SU-DHL-6 (cell line): ENCODE results near the gene DNAH7.

Source experiments
- H2AFZ ChIP-seq: fragments of 200-600 bp; sonication (generic); 2 replicates; pipeline ENCODE4 v1.6.1; 2014; ENCODE audit warnings: low read depth, mild to moderate bottlenecking, moderate library complexity, mixed read lengths, antibody characterized with exemption, low read length; ENCODE audit not compliant: severe bottlenecking
- H3F3A ChIP-seq: fragments of 200-600 bp; shearing (Covaris generic); 2 replicates; pipeline ENCODE4 v1.6.0; 2016; ENCODE audit warnings: antibody characterized with exemption, mild to moderate bottlenecking; ENCODE audit not compliant: insufficient read depth
- H3K27ac ChIP-seq: fragments of 200-600 bp; sonication (generic); 2 replicates; pipeline ENCODE4 v1.5.1; 2016; ENCODE audit warnings: low read depth, mild to moderate bottlenecking, low read length, moderate library complexity, mixed read lengths
- H3K27me3 ChIP-seq: fragments of 200-600 bp; sonication (generic), shearing (Covaris generic); 2 replicates; pipeline ENCODE4 v1.6.0; 2014; ENCODE audit warnings: mild to moderate bottlenecking, low read length
- H3K36me3 ChIP-seq: fragments of 200-600 bp; sonication (generic); 2 replicates; pipeline ENCODE4 v1.6.1; 2014; ENCODE audit warnings: mild to moderate bottlenecking, low read length, mixed read lengths
- H3K4me2 ChIP-seq: fragments of 300-600, 200-600 bp; shearing (Covaris generic), sonication (generic); 2 replicates; pipeline ENCODE4 v1.6.0; 2014; ENCODE audit warnings: low read length, low read depth, mild to moderate bottlenecking; ENCODE audit not compliant: poor library complexity, severe bottlenecking
- H3K4me3 ChIP-seq: fragments of 200-600 bp; sonication (generic); 2 replicates; pipeline ENCODE4 v1.5.1; 2014; ENCODE audit warnings: antibody characterized with exemption, low read length, mild to moderate bottlenecking, mixed read lengths; ENCODE audit not compliant: insufficient read depth, poor library complexity, severe bottlenecking
- H3K79me2 ChIP-seq: fragments of 200-600 bp; sonication (generic); 2 replicates; pipeline ENCODE4 v1.6.1; 2014; ENCODE audit warnings: mild to moderate bottlenecking, low read length, moderate library complexity; ENCODE audit not compliant: insufficient read depth
- H3K9ac ChIP-seq: fragments of 200-600 bp; sonication (generic); 2 replicates; pipeline ENCODE4 v1.7.0; 2014; ENCODE audit warnings: mild to moderate bottlenecking, low read length
- H3K9me2 ChIP-seq: fragments of 200-600 bp; sonication (generic); replicated peaks from 2 replicates; pipeline ENCODE4 v1.6.1; 2014; ENCODE audit warnings: low read length; ENCODE audit not compliant: insufficient read depth
- H3K9me3 ChIP-seq: fragments of 200-600 bp; sonication (generic); 2 replicates; pipeline ENCODE4 v1.6.1; 2014; ENCODE audit warnings: low read length, mixed read lengths; ENCODE audit not compliant: insufficient read depth
- H4K20me1 ChIP-seq: fragments of 200-600 bp; sonication (generic); 2 replicates; pipeline ENCODE4 v1.6.1; 2014; ENCODE audit warnings: low read depth, mild to moderate bottlenecking, antibody characterized with exemption, low read length, moderate library complexity, mixed read lengths
- CTCF ChIP-seq: fragments of 200-600 bp; sonication (generic); IDR thresholded peaks from one replicate; pipeline ENCODE4 v1.5.1; 2017; ENCODE audit warnings: antibody characterized with exemption, mild to moderate bottlenecking, low read length, moderate library complexity; ENCODE audit not compliant: insufficient read depth, poor library complexity, severe bottlenecking
- EZH2phosphoT487 ChIP-seq: fragments of 200-600 bp; sonication (generic), shearing (Covaris generic); conservative IDR thresholded peaks from 2 replicates; pipeline ENCODE4 v1.6.1; 2018; ENCODE audit warnings: mild to moderate bottlenecking, antibody characterized with exemption, low read length, moderate library complexity, mixed read lengths

Gene DNAH7

GRCh38 chr2:196077821-196078220 lies 9.2 kb upstream of the DNAH7 start:
- Histone ChIP-seq H3F3A (no peaks in the 10 kb centered on the region), H3K9me2 (no peaks in the 10 kb centered on the region), H2AFZ (no peak overlapping the region), H3K9me3 (no peaks in the 10 kb centered on the region), H3K4me2 (no peak overlapping the region), H3K27me3 (no peaks in the 10 kb centered on the region), H3K27ac (no peak overlapping the region), H3K79me2 (no peaks in the 10 kb centered on the region), H3K4me3 (no peak overlapping the region), H4K20me1 (no peaks in the 10 kb centered on the region), H3K36me3 (no peaks in the 10 kb centered on the region), H3K9ac (no peak overlapping the region)
- TF ChIP-seq EZH2phosphoT487 (no peak), CTCF (no peak)

- TF ChIP-seq CTCF, result no peak
- TF ChIP-seq EZH2phosphoT487, result no peak
- Histone ChIP-seq H3K27ac (no peak overlapping the region), H3K4me2 (no peak overlapping the region), H3K79me2 (no peaks in the 10 kb centered on the region), H2AFZ (no peak overlapping the region), H3F3A (no peaks in the 10 kb centered on the region), H3K4me3 (no peak overlapping the region), H3K9me3 (no peaks in the 10 kb centered on the region), H3K9ac (no peak overlapping the region), H3K36me3 (no peaks in the 10 kb centered on the region), H4K20me1 (no peaks in the 10 kb centered on the region), H3K9me2 (no peaks in the 10 kb centered on the region), H3K27me3 (no peaks in the 10 kb centered on the region)
Observed at GRCh38 chr2:196076778-196077568, 8.3 kb upstream of the DNAH7 start.

GRCh38 chr2:196075196-196075595 lies 6.6 kb upstream of the DNAH7 start:
- Histone ChIP-seq H3K27me3 (no peaks in the 10 kb centered on the region), H3K9me3 (no peaks in the 10 kb centered on the region), H3K27ac (no peak overlapping the region), H3K79me2 (no peaks in the 10 kb centered on the region), H4K20me1 (no peaks in the 10 kb centered on the region), H3K36me3 (no peaks in the 10 kb centered on the region), H3K9ac (no peak overlapping the region), H3F3A (no peaks in the 10 kb centered on the region), H3K4me2 (no peak overlapping the region), H3K4me3 (no peak overlapping the region), H2AFZ (no peak overlapping the region), H3K9me2 (no peaks in the 10 kb centered on the region)
- no peak for TF ChIP-seq EZH2phosphoT487
- TF ChIP-seq CTCF, result no peak
